GM23338 (cell line): ENCODE data around the gene MACO1.

ENCODE experiments used
- CTCF ChIP-seq, 2 experiments: fragments of 200-600 bp in 1 of 2; sonication (generic) in 1 of 2; conservative IDR thresholded peaks; 2 replicates each; pipeline versions ENCODE4 v1.5.1 to v1.6.1; 2016 to 2017; ENCODE audit warnings: antibody characterized with exemption in 2 of 2, low read depth in 2 of 2, mild to moderate bottlenecking in 2 of 2, moderate library complexity in 1 of 2
- POLR2AphosphoS5 ChIP-seq: IDR thresholded peaks from 2 replicates; pipeline ENCODE4 v1.6.1; 2016; ENCODE audit warnings: antibody characterized with exemption, low read depth

DNA sequence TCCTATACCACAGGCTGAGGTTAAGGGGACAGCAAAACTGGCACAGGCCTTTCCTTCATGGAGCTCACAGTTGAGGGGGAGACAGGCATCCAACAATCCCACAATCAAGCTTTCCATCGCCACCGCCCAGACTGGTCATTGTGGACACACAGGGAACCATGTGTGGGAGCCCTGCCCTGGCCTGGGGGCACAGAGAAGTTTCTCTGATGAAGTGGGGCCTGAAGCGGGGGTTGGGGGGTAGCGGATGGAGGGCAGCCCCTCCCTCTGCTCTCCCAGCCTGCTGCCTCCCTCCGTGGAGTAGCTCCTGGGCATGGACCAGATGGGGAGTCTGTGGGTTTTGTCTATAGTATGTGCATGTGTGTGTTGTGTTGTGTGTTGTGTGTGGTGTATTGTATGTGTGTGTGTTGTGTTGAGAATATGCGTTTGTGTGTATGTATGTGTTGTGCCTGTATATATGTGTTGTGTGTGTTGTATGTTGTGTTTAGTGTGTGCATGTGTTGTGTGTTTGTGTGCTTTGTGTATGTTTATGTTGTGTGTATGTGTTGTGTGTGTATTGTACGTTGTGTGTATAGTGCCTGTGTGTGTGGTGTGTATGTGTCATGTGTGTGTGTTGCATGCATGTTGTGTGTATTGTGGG is 98.3 kb downstream of the MACO1 start:
- TF ChIP-seq POLR2AphosphoS5 (no peak), CTCF (conservative IDR thresholded peaks at IDR 0.05; ENCODE audit: low read depth in 2 of 2) (no peak)
